HUES6 (cell line): ENCODE data around the gene UNC13C.

Source experiments
- H3K27ac ChIP-seq: 2 replicates; pipeline ENCODE4 v1.7.0; 2013; ENCODE audit warnings: low read depth, mild to moderate bottlenecking, low read length, inconsistent platforms
- H3K27me3 ChIP-seq: 2 replicates; pipeline ENCODE4 v1.6.1; 2013; ENCODE audit warnings: low read length; ENCODE audit not compliant: control insufficient read depth, insufficient read depth
- H3K36me3 ChIP-seq: 2 replicates; pipeline ENCODE4 v1.6.1; 2013; ENCODE audit warnings: low read length; ENCODE audit not compliant: control insufficient read depth, insufficient read depth
- H3K4me1 ChIP-seq: 2 replicates; pipeline ENCODE4 v1.6.1; 2013; ENCODE audit warnings: low read length; ENCODE audit not compliant: control insufficient read depth, insufficient read depth
- H3K4me3 ChIP-seq: 2 replicates; pipeline ENCODE4 v1.5.1; 2013; ENCODE audit warnings: low read depth, low read length
- H3K9ac ChIP-seq: one replicate; pipeline ENCODE4 v1.6.1; 2013; ENCODE audit warnings: mild to moderate bottlenecking, low read length
- H3K9me3 ChIP-seq: 2 replicates; pipeline ENCODE4 v1.6.1; 2013; ENCODE audit warnings: low read depth, low read length; ENCODE audit not compliant: control insufficient read depth, insufficient read depth

UNC13C gene

GRCh38 chr15:53979051-53979788 lies 979 bp downstream of the UNC13C start:
- Histone ChIP-seq H3K9ac (no peak overlapping the region), H3K36me3 (no peaks in the 10 kb centered on the region), H3K27me3 (peaks cover 27% of the 10 kb centered on the region), H3K4me1 (peaks cover 3% of the 10 kb centered on the region), H3K4me3 (peak overlapping the region; percentile 51), H3K9me3 (no peaks in the 10 kb centered on the region), H3K27ac (no peak overlapping the region)

- Histone ChIP-seq H3K27ac (no peak overlapping the region), H3K9me3 (no peaks in the 10 kb centered on the region), H3K4me1 (peaks cover 3% of the 10 kb centered on the region), H3K4me3 (no peak overlapping the region), H3K9ac (no peak overlapping the region), H3K36me3 (no peaks in the 10 kb centered on the region), H3K27me3 (peaks cover 27% of the 10 kb centered on the region)
These were observed 1.8 kb downstream of the UNC13C start for GRCh38 chr15:53980021-53980420.

- H3K27ac ChIP-seq, result no peak overlapping the region
- no peaks in the 10 kb centered on the region for H3K36me3 ChIP-seq
- no peaks in the 10 kb centered on the region for H3K9me3 ChIP-seq
- peaks cover 25% of the 10 kb centered on the region for H3K27me3 ChIP-seq
- no peak overlapping the region for H3K9ac ChIP-seq
- H3K4me1 ChIP-seq, result peaks cover 3% of the 10 kb centered on the region
- H3K4me3 ChIP-seq, result no peak overlapping the region
These were observed 3.9 kb downstream of the UNC13C start for GRCh38 chr15:53982071-53982680.

- peaks cover 18% of the 10 kb centered on the region for H3K27me3 ChIP-seq
- no peaks in the 10 kb centered on the region for H3K9me3 ChIP-seq
- no peaks in the 10 kb centered on the region for H3K36me3 ChIP-seq
- H3K9ac ChIP-seq, result no peak overlapping the region
- H3K4me3 ChIP-seq, result no peak overlapping the region
- H3K4me1 ChIP-seq, result peaks cover 7% of the 10 kb centered on the region
- H3K27ac ChIP-seq, result no peak overlapping the region
These were observed 4.6 kb downstream of the UNC13C start for GRCh38 chr15:53982876-53983275.

GRCh38 chr15:53984221-53984620 lies 6.0 kb downstream of the UNC13C start:
- peaks cover 4% of the 10 kb centered on the region for H3K27me3 ChIP-seq
- no peaks in the 10 kb centered on the region for H3K9me3 ChIP-seq
- H3K36me3 ChIP-seq, result no peaks in the 10 kb centered on the region
- peaks cover 7% of the 10 kb centered on the region; the same call in 1 of the 2 replicates for H3K4me1 ChIP-seq
- no peak overlapping the region for H3K27ac ChIP-seq
- no peak overlapping the region for H3K4me3 ChIP-seq
- H3K9ac ChIP-seq, result no peak overlapping the region

- no peaks in the 10 kb centered on the region for H3K36me3 ChIP-seq
- no peaks in the 10 kb centered on the region; the same call in 1 of the 2 replicates for H3K27me3 ChIP-seq
- H3K4me3 ChIP-seq, result no peak overlapping the region
- no peak overlapping the region for H3K27ac ChIP-seq
- H3K4me1 ChIP-seq, result peaks cover 7% of the 10 kb centered on the region; the same call in 1 of the 2 replicates
- no peak overlapping the region for H3K9ac ChIP-seq
- H3K9me3 ChIP-seq, result no peaks in the 10 kb centered on the region
These were observed 7.3 kb downstream of the UNC13C start for GRCh38 chr15:53985562-53985961.

GRCh38 chr15:53987480-53987879 lies 9.2 kb downstream of the UNC13C start:
- H3K4me1 ChIP-seq, result peaks cover 7% of the 10 kb centered on the region; the same call in 1 of the 2 replicates
- H3K9ac ChIP-seq, result no peak overlapping the region
- no peaks in the 10 kb centered on the region for H3K36me3 ChIP-seq

GRCh38 chr15:54007256-54007655 lies 29.0 kb downstream of the UNC13C start:
- Histone ChIP-seq H3K27ac (no peak overlapping the region), H3K4me3 (no peak overlapping the region), H3K36me3 (no peaks in the 10 kb centered on the region), H3K9me3 (no peaks in the 10 kb centered on the region), H3K9ac (no peak overlapping the region), H3K4me1 (no peaks in the 10 kb centered on the region), H3K27me3 (no peaks in the 10 kb centered on the region)

More at GRCh38 chr15:53987480-53987879, 9.2 kb downstream of the UNC13C start:
- Histone ChIP-seq H3K27me3 (no peaks in the 10 kb centered on the region), H3K9me3 (no peaks in the 10 kb centered on the region), H3K27ac (no peak overlapping the region), H3K4me3 (no peak overlapping the region)

GRCh38 chr15:54011656-54012055 lies 33.4 kb downstream of the UNC13C start:
- no peak overlapping the region for H3K27ac ChIP-seq
- H3K4me3 ChIP-seq, result no peak overlapping the region
- H3K9ac ChIP-seq, result no peak overlapping the region
- H3K36me3 ChIP-seq, result no peaks in the 10 kb centered on the region
- H3K9me3 ChIP-seq, result no peaks in the 10 kb centered on the region
- no peaks in the 10 kb centered on the region for H3K27me3 ChIP-seq
- no peaks in the 10 kb centered on the region for H3K4me1 ChIP-seq

GRCh38 chr15:54014067-54014655 lies 35.9 kb downstream of the UNC13C start:
- Histone ChIP-seq H3K4me1 (no peaks in the 10 kb centered on the region), H3K27me3 (no peaks in the 10 kb centered on the region), H3K36me3 (no peaks in the 10 kb centered on the region), H3K9ac (no peak overlapping the region), H3K27ac (no peak overlapping the region), H3K9me3 (no peaks in the 10 kb centered on the region), H3K4me3 (no peak overlapping the region)

- no peaks in the 10 kb centered on the region for H3K36me3 ChIP-seq
- no peak overlapping the region for H3K27ac ChIP-seq
- H3K9me3 ChIP-seq, result no peaks in the 10 kb centered on the region
These were observed 39.0 kb downstream of the UNC13C start for GRCh38 chr15:54017251-54017650.

More at GRCh38 chr15:54017251-54017650, 39.0 kb downstream of the UNC13C start:
- Histone ChIP-seq H3K27me3 (no peaks in the 10 kb centered on the region), H3K9ac (no peak overlapping the region), H3K4me3 (no peak overlapping the region), H3K4me1 (no peaks in the 10 kb centered on the region)
